GM19099 (cell line): ENCODE results near the gene SAMD11.

Source experiments
- POLR2A ChIP-seq: IDR thresholded peaks from 3 replicates; pipeline ENCODE4 v1.6.1; 2011; ENCODE audit warnings: low read depth; ENCODE audit not compliant: insufficient read length; ENCODE audit errors: extremely low read depth

The SAMD11 gene

GRCh38 chr1:961132-961669 lies 37.5 kb downstream of the SAMD11 start:
- no peak for TF ChIP-seq POLR2A

- TF ChIP-seq POLR2A: no peak
Measured at GRCh38 chr1:962381-963300, 38.9 kb downstream of the SAMD11 start.

- TF ChIP-seq POLR2A: no peak
Measured at GRCh38 chr1:963301-963651, 39.6 kb downstream of the SAMD11 start.

GRCh38 chr1:963746-964525 lies 40.2 kb downstream of the SAMD11 start:
- no peak for TF ChIP-seq POLR2A

- TF ChIP-seq POLR2A: no peak
Measured at GRCh38 chr1:964691-965525, 41.2 kb downstream of the SAMD11 start.

GRCh38 chr1:965526-966134 lies 41.9 kb downstream of the SAMD11 start:
- no peak for TF ChIP-seq POLR2A

- no peak for TF ChIP-seq POLR2A
Measured at GRCh38 chr1:966135-966703, 42.5 kb downstream of the SAMD11 start, which contains the start of gene PLEKHN1. Gene PLEKHN1 (plus strand): TSS chr1:966482. CDS start chr1:966532, 50 bp downstream.

GRCh38 chr1:966704-967300 lies 43.1 kb downstream of the SAMD11 start:
- TF ChIP-seq POLR2A: peak; percentile 52

GRCh38 chr1:967466-968343 lies 44.0 kb downstream of the SAMD11 start:
- no peak for TF ChIP-seq POLR2A

- no peak for TF ChIP-seq POLR2A
Measured at GRCh38 chr1:969260-969855, 45.6 kb downstream of the SAMD11 start.

- TF ChIP-seq POLR2A: no peak
Measured at GRCh38 chr1:970242-970972, 46.7 kb downstream of the SAMD11 start.
